M059J (cell line): ENCODE measurements around the gene POT1. TPM values are rescaled to one million over a fixed set of nuclear protein-coding genes. Genes with fewer than 3 reads are reported as not detected.

Experiments
- DNase-seq: peaks from one replicate; pipeline ENCODE4 v3.0.0-alpha.2; 2012; ENCODE audit warnings: low read depth
- total RNA-seq: library from RNA; depleted of rRNA; stranded (reverse); fragments of >200 nt; shearing (Covaris generic); gene quantifications from 2 replicates; pipeline ENCODE4 v1.2.3, GENCODE V29; 2014

Gene POT1
- total RNA-seq, 1 experiment from 2014 or later = 37.6 TPM

GRCh38 chr7:124801330-124801895 lies 128.2 kb downstream of the POT1 start:
- DNase-seq = no peak

GRCh38 chr7:124800386-124800785 lies 129.2 kb downstream of the POT1 start:
- DNase-seq = no peak

- no peak for DNase-seq
These were observed 130.2 kb downstream of the POT1 start for GRCh38 chr7:124799448-124799847.

DNA sequence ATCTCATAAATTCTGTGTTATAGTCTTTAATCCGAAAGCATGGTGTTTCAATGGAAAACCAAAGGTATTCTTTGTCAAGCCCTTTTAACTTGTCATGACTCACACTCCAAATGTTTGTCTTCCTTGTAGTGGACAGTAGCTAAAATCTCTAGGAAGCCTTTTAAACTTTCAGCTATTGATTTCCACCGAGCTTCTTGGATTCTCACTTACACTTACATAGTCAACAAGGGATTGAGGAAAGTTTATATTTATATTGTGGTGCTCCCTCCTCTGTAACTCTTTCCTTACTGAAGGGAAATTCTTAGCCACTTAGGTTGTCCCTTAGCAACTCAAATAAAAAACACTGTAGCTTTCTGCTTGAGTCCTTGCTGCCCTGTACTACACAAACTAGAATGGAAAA lies 132.9 kb downstream of the POT1 start:
- peak; percentile 43 for DNase-seq

DNA sequence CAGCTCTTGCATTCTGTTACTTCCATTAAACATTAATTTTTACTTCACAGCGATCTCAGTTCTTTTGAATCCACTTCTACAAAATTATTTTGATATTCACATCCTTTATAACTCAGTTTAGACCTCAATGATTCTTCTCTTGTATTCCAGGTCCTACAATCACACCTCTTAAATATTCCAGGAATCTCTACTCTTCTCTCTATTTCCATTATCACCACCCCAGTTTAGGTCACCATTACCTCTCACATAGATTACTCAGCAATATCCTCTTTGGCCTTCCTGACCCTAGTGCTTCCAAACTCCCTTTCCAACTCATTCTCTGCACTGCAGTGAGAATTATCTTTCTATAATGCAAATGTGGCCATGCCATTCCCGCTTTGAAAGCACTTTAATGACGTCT lies 136.9 kb downstream of the POT1 start:
- DNase-seq = no peak

DNA sequence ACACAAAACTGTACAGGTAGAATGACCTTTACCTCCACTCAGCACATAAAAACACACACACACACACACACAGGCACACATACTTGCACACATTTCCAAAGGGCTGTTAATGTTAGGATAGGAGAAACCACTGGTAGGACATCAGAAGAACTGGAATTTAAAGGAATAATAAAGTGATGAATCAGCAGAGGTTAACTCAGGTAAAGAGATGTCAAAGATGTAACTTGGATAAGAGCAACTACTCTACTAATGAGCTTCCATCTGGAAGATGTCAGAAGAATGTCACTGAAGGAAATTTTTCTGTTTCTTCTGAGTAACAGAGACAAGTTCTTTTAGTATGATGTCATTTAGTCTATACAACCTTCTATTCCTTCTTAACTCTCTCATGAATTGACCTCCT lies 137.6 kb downstream of the POT1 start:
- DNase-seq = peak; percentile 38

- DNase-seq = no peak
These were observed 138.2 kb downstream of the POT1 start for GRCh38 chr7:124791426-124791825.

- no peak for DNase-seq
These were observed 139.0 kb downstream of the POT1 start for GRCh38 chr7:124790645-124791044.

- no peak for DNase-seq
These were observed 143.6 kb downstream of the POT1 start for GRCh38 chr7:124785994-124786393.

- peak; percentile 42 for DNase-seq
These were observed 144.5 kb downstream of the POT1 start for GRCh38 chr7:124784879-124785818.

GRCh38 chr7:124783271-124783670 lies 146.4 kb downstream of the POT1 start:
- no peak for DNase-seq

GRCh38 chr7:124781907-124782734 lies 147.5 kb downstream of the POT1 start:
- DNase-seq = no peak

DNA sequence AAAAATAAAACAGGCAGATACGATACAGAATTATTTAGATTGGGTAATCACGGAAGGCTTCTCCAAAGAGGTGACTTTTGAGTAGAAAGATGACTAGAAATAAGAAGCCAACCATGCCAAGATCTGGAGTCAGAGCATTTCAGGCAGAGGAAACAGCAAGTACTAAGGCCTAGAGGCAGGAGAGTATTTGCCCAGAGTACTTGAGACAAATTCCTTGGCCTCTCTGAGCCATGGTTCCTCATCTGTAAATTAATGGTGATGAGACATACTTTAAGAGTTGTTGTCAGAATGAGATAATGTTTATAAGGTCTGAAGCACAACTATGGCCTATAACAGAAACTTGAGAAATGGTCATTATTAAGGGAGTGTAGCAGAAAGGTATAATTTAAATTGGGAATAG lies 148.2 kb downstream of the POT1 start:
- DNase-seq = no peak

DNA sequence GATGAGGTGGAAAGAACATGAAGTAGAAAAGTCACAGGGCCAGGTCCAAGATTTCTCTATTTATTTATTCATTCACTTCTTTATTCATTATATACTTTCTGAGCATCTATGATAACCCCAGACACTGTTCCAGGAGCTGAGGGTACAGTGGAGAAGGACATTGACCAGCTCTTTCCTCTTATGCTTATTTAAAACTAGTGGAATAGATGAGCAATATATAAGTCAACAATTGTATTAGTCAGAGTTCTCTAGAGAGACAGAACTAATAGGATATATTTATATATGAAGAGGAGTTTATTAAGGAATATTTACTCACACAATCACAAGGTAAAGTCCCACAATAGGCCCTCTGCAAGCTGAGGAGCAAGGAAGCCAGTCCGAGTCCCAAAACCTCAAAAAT lies 149.0 kb downstream of the POT1 start:
- DNase-seq = no peak

DNA sequence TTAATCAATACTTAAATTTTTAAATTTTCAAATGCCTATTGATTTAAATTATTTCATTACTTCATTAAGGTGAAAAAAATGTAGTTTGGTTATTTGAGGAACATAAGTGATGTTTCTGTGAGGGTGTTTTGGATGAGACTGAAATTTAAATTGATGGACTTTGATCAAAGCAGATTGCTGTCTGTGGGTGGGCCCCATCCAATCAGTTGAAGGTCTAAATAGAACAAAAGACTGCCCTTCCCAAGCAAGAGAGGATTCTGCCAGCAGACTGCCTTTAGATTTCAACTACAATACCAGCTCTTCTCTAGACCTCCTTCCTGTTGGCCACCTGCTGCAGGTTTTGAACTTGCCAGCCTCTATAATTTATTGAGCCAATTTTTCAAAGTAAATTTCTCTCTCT lies 149.6 kb downstream of the POT1 start:
- DNase-seq = no peak

- DNase-seq = no peak
These were observed 150.0 kb downstream of the POT1 start for GRCh38 chr7:124779620-124780019.

- no peak for DNase-seq
These were observed 150.4 kb downstream of the POT1 start for GRCh38 chr7:124779194-124779593.

DNA sequence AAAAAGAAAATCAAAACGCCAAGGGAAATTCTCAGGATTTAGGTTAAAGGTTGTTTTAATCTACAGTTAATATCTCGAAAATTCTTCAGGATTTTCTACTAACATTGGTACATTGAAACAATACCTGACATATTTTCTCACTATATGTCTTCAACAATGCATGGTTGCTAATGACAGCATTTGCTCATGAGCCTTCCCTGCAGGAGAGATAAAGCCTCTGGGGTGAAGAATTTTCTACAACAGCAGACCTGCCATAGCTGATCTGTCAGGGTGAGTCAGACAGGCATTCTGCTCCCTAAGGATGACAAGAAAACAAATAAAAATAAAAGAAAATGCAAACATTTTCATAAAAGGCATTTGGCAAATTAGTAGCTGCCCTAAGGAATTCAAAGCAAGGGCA lies 152.4 kb downstream of the POT1 start:
- no peak for DNase-seq

- DNase-seq = no peak
These were observed 153.5 kb downstream of the POT1 start for GRCh38 chr7:124776153-124776552.

- no peak for DNase-seq
These were observed 154.2 kb downstream of the POT1 start for GRCh38 chr7:124775422-124775821.

DNA sequence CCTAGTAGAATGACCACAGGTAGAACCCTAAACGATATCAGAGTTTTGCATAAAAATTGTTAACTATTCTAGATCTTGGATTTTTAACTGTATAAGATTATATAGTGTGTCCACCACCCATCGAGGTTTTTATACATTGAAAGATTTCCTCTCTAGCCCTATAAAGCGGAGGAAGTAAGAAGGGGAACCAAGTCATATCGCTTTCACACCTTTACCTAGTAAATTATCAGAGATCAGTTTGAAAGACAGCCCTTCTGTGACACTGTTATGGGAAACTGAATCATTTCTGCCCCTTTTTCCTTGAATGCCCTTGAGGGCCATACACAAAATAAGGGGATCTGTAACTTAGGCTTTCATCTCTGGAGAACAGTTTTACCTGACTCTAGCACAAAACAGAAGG lies 155.7 kb downstream of the POT1 start:
- DNase-seq = no peak

DNA sequence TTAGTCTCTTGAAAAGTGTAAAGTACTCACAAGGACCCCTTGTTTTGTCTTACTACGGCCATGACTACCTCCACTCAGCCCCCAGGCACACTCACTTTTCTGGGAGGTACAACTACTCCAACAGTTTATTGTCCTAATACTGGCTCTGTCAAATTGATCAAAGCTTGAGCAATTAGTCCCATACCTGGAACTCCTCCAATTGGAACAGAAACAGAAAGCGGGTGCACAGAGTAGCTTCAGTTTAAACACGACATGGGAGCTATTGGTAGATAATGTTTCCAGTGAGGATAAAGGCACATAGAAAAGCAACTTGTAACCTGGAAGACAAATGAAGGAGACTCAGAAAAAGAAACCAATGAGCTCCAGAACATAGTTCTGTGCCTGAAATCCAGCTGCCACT lies 156.3 kb downstream of the POT1 start:
- DNase-seq = no peak
